ENCODE measurements around the gene SYTL3. TPM values are rescaled to one million over a fixed set of nuclear protein-coding genes. Genes with fewer than 3 reads are reported as not detected.

The SYTL3 gene
- total RNA-seq, 1 experiment from 2014 or later = 0.65 TPM

DNA sequence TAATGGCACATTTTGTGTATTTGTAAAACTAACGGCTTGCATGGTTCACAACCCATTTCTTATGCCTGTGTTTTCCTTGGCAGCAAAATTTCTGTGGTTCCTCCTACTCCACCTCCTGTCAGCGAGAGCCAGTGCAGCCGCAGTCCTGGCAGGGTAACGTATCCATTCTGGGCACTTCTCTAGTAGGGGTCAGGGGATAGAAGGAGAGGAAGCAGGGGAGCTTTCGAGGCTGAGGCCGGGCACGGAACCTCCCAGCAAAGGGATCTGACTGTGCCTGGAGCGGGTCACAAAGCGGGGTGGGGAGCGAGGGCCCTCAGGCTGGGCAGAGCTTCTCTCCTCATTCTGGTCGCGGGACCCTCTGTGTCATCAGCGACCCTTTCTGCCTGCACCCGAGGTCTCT, 58.4 kb downstream of the SYTL3 start:
- Mint-ChIP-seq H3K27me3 (ENCODE audit: insufficient read depth, unreplicated experiment) (no peaks in the 10 kb centered on the region), H3K9me3 (ENCODE audit: unreplicated experiment) (no peaks in the 10 kb centered on the region), H3K27ac (ENCODE audit: low read depth, unreplicated experiment) (peak overlapping the region; percentile 75), H3K4me1 (ENCODE audit: insufficient read depth, unreplicated experiment) (peaks cover 40% of the 10 kb centered on the region), H3K36me3 (ENCODE audit: insufficient read depth, unreplicated experiment) (no peaks in the 10 kb centered on the region), H3K4me3 (ENCODE audit: unreplicated experiment) (peak overlapping the region; percentile 69)
- DNase-seq (ENCODE audit: unreplicated experiment) = peak; percentile 43
- no TSS peak for BruUV-seq (replicated peaks)
- POLR2A ChIA-PET = interaction anchor here (0.7 to 2.8 kb wide), 18 partner anchors 11 to 294 kb away, joined by 3 to 21 read pairs (median 5); partner anchors contain the start of genes DYNLT1, EZR and RSPH3
- TF ChIP-seq, protein P1, sequence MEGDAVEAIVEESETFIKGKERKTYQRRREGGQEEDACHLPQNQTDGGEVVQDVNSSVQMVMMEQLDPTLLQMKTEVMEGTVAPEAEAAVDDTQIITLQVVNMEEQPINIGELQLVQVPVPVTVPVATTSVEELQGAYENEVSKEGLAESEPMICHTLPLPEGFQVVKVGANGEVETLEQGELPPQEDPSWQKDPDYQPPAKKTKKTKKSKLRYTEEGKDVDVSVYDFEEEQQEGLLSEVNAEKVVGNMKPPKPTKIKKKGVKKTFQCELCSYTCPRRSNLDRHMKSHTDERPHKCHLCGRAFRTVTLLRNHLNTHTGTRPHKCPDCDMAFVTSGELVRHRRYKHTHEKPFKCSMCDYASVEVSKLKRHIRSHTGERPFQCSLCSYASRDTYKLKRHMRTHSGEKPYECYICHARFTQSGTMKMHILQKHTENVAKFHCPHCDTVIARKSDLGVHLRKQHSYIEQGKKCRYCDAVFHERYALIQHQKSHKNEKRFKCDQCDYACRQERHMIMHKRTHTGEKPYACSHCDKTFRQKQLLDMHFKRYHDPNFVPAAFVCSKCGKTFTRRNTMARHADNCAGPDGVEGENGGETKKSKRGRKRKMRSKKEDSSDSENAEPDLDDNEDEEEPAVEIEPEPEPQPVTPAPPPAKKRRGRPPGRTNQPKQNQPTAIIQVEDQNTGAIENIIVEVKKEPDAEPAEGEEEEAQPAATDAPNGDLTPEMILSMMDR (IDR thresholded peaks at IDR 0.05; ENCODE audit: unreplicated experiment) = no peak
- CTCF ChIA-PET = interaction anchor here (0.5 to 3.7 kb wide), 13 partner anchors 11 to 375 kb away, joined by 3 to 63 read pairs (median 6); partner anchors contain the start of gene RSPH3
- intact Hi-C loops (cut with micrococcal nuclease) = loop anchor here (10.0 kb wide), 1 partner anchor 397 kb away; no protein-coding TSS in a partner anchor

DNA sequence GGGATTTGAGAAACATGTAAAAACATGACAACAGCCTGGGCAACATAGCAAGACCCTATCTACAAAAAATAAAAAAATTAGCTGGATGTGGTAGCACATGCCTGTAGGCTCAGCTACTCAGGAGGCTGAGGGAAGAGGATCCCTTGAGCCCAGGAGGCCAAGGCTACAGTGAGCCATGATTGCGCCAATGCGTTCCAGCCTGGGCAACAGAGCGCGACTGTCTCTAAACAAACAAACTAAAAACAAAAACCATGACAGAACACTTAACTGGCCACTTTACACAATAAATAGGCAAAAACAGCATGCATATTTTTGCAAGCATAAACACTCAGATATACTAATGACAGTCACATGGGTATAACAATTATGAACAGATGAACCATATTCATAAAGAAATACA, 60.0 kb downstream of the SYTL3 start:
- BruUV-seq (replicated peaks) = no TSS peak
- DNase-seq (ENCODE audit: unreplicated experiment) = no peak
- H3K4me1 Mint-ChIP-seq (ENCODE audit: insufficient read depth, unreplicated experiment) = peaks cover 32% of the 10 kb centered on the region
- no peaks in the 10 kb centered on the region for H3K27me3 Mint-ChIP-seq (ENCODE audit: insufficient read depth, unreplicated experiment)
- intact Hi-C loops (cut with micrococcal nuclease) = loop anchor here (10.0 kb wide), 1 partner anchor 395 kb away; no protein-coding TSS in a partner anchor
- ChIA-PET CTCF (interaction anchor here (1.1 kb wide), 1 partner anchor 35 kb away, joined by 3 read pairs; no protein-coding TSS in a partner anchor), POLR2A (interaction anchor here (0.7 kb wide), 2 partner anchors 18 to 1053 kb away, joined by 3 read pairs; no protein-coding TSS in a partner anchor)
- H3K4me3 Mint-ChIP-seq (ENCODE audit: unreplicated experiment) = no peak overlapping the region
- no peaks in the 10 kb centered on the region for H3K9me3 Mint-ChIP-seq (ENCODE audit: unreplicated experiment)
- H3K36me3 Mint-ChIP-seq (ENCODE audit: insufficient read depth, unreplicated experiment) = no peaks in the 10 kb centered on the region
- no peak overlapping the region for H3K27ac Mint-ChIP-seq (ENCODE audit: low read depth, unreplicated experiment)
- TF ChIP-seq, protein P1 (IDR thresholded peaks at IDR 0.05; ENCODE audit: unreplicated experiment) = no peak

GRCh38 chr6:158711264-158711663, 61.4 kb downstream of the SYTL3 start:
- H3K27me3 Mint-ChIP-seq (ENCODE audit: insufficient read depth, unreplicated experiment) = no peaks in the 10 kb centered on the region
- no peaks in the 10 kb centered on the region for H3K9me3 Mint-ChIP-seq (ENCODE audit: unreplicated experiment)
- no peak overlapping the region for H3K4me3 Mint-ChIP-seq (ENCODE audit: unreplicated experiment)
- no peak overlapping the region for H3K27ac Mint-ChIP-seq (ENCODE audit: low read depth, unreplicated experiment)
- H3K4me1 Mint-ChIP-seq (ENCODE audit: insufficient read depth, unreplicated experiment) = peaks cover 39% of the 10 kb centered on the region
- intact Hi-C loops (cut with micrococcal nuclease) = no loop called here
- CTCF ChIA-PET = interaction anchor here (0.6 to 1.1 kb wide), 3 partner anchors 26 to 635 kb away, joined by 3 to 5 read pairs (median 3); no protein-coding TSS in a partner anchor
- BruUV-seq (replicated peaks) = no TSS peak
- H3K36me3 Mint-ChIP-seq (ENCODE audit: insufficient read depth, unreplicated experiment) = no peaks in the 10 kb centered on the region
- POLR2A ChIA-PET = no interaction called here
- DNase-seq (ENCODE audit: unreplicated experiment) = no peak
- TF ChIP-seq, protein P1 (IDR thresholded peaks at IDR 0.05; ENCODE audit: unreplicated experiment) = no peak

DNA sequence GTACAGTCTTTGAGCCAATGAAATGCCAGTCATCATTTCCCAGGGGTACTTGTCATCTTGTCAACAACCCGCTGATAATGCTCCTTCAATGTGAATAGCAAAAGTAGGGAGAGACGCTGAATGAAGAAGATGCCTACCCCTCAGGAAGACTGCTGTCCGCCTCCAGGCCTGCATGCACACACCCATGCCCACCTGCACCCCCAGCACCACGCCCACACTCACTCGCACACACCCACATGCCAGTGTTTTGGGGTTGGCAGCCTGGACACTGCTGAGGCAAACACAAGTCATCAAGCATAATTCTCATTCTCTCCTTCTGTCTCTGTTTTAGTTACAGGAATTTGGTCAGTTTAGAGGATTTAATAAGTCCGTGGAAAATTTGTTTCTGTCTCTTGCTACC, 63.6 kb downstream of the SYTL3 start:
- ChIA-PET CTCF (no interaction called here), POLR2A (no interaction called here)
- no peaks in the 10 kb centered on the region for H3K36me3 Mint-ChIP-seq (ENCODE audit: insufficient read depth, unreplicated experiment)
- DNase-seq (ENCODE audit: unreplicated experiment) = no peak
- no TSS peak for BruUV-seq (replicated peaks)
- intact Hi-C loops (cut with micrococcal nuclease) = no loop called here
- H3K4me3 Mint-ChIP-seq (ENCODE audit: unreplicated experiment) = no peak overlapping the region
- no peaks in the 10 kb centered on the region for H3K9me3 Mint-ChIP-seq (ENCODE audit: unreplicated experiment)
- TF ChIP-seq, protein P1 (IDR thresholded peaks at IDR 0.05; ENCODE audit: unreplicated experiment) = no peak
- peaks cover 18% of the 10 kb centered on the region for H3K4me1 Mint-ChIP-seq (ENCODE audit: insufficient read depth, unreplicated experiment)
- no peaks in the 10 kb centered on the region for H3K27me3 Mint-ChIP-seq (ENCODE audit: insufficient read depth, unreplicated experiment)
- H3K27ac Mint-ChIP-seq (ENCODE audit: low read depth, unreplicated experiment) = no peak overlapping the region

All from MCF 10A (cell line).